Ovary (tissue), 9 donors: ENCODE results near the gene CRTAP. TPM values are rescaled to one million over a fixed set of nuclear protein-coding genes. Genes with fewer than 3 reads are reported as not detected.

Source experiments
- DNase-seq, 5 donors: peaks; one replicate each; pipeline ENCODE4 v3.0.0-alpha.2; 2019 to 2020
- H3K27ac ChIP-seq, 2 donors: fragments of 200-600 bp; one replicate each; pipeline versions ENCODE4 v1.5.1 to v1.8.0; 2019 to 2022
- H3K27me3 ChIP-seq: fragments of 200-600 bp; one replicate; pipeline ENCODE4 v1.8.0; 2022
- H3K36me3 ChIP-seq: fragments of 200-600 bp; sonication (generic); one replicate; pipeline ENCODE4 v1.5.1; 2019
- H3K4me1 ChIP-seq: one replicate; pipeline ENCODE4 v1.8.1; 2013; ENCODE audit warnings: mild to moderate bottlenecking, moderate library complexity; ENCODE audit not compliant: insufficient read depth
- H3K4me3 ChIP-seq: fragments of 200-600 bp; sonication (generic); one replicate; pipeline ENCODE4 v1.5.1; 2017
- H3K9me3 ChIP-seq, 2 donors: fragments of 200-600 bp in 1 of 2; sonication (generic) in 1 of 2; one replicate each; pipeline versions ENCODE4 v1.5.1 to v1.8.1; 2013 to 2019; ENCODE audit warnings: mild to moderate bottlenecking in 1 of 2, moderate library complexity in 1 of 2
- EP300 ChIP-seq: sonication (generic); formaldehyde crosslinking; IDR thresholded peaks from one replicate; pipeline ENCODE4 v1.6.1; 2017; ENCODE audit warnings: antibody characterized with exemption
- POLR2A ChIP-seq: fragments of 450-650 bp; IDR thresholded peaks from one replicate; pipeline ENCODE4 v1.6.1; 2017; ENCODE audit warnings: antibody characterized with exemption, mild to moderate bottlenecking, moderate library complexity
- WGBS, 3 donors: extraction: QIAGEN DNeasy Blood & Tissue Kit in 1 of 3; methylation state at CpG; one replicate each; pipeline versions ENCODE4 v1.1.5 to v1.1.7; 2013 to 2017; 5-methylcytosine and 5-hydroxymethylcytosine counted together
- intact Hi-C, 4 donors: fragments of 100-400 bp; cut with DNase I; formaldehyde crosslinking; loops; one replicate each; pipeline versions ENCODE4 v1.11.0 to v1.15.1; 2022 to 2023
- polyA plus RNA-seq, 2 donors: library from polyadenylated mRNA; stranded (reverse); fragments of 200-250 nt in 1 of 2; fragments of 350-450 nt in 1 of 2; fragmentation: Illumina TruSeq in 1 of 2; extraction: RNeasy Lipid Tissue Mini Kit (QIAGEN cat#74804) in 1 of 2; gene quantifications; one replicate each; pipeline ENCODE4 v1.2.3, GENCODE V29; 2013 to 2014
- total RNA-seq, 7 donors: library from RNA; depleted of rRNA in 2 of 7; stranded (reverse); fragments of >200 nt in 2 of 7; fragmentation: NEBNext Ultra II Directional in 3 of 7; extraction: Animal tissue kit (Norgen Biotek cat#: 25700) in 3 of 7; gene quantifications; one replicate each; pipeline versions ENCODE4 v1.1.0 to v1.2.4, GENCODE V29; 2016 to 2023
- TF ChIP-seq, protein P1 (sequence below), 3 donors: fragments of 450-650 bp in 2 of 3; fragments of 200-600 bp in 1 of 3; IDR thresholded peaks; one replicate each; pipeline versions ENCODE4 v1.5.1 to v1.8.0; 2016 to 2022; ENCODE audit warnings: antibody characterized with exemption in 3 of 3, mild to moderate bottlenecking in 1 of 3
- donor health status: DM: no; HTN: no; CAD: no; lungs with moderate emphysema.
- donor health status: DM: no; HTN: no; CAD: no.
- donor health status: Bipolar disorder and iron deficiency.
- donor health status: DM: yes; HTN: yes; CAD: no.
- donor health status: DM: no; HTN: no; CAD: no.
- donor health status: DM: yes; HTN: yes; CAD: no.

Gene CRTAP
- total and polyA plus RNA-seq, 9 donors: 130 to 788 (median 251) TPM

DNA sequence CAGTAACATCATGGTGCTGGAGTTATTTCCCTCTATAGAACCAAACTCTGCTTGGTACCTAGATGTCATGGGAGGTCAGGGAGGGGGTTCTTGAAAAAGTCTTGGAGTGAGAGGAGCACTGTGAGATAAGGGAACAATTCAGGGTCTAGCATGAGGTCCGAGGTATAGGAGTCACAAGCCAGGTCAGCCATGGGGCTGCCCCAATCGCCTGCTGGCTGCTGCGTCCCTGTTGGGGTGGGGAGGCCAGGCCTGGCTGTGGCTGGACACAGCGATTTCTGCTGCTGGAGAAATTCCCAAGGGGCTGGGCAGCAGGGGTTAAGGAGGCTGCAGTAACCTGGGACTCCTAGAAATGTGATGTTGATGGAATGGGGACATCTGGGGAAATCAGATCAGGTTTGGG is 59.9 kb downstream of the CRTAP start:
- peaks cover 2% of the 10 kb centered on the region for H3K4me1 ChIP-seq
- H3K27ac ChIP-seq: no peak overlapping the region
- intact Hi-C loops: no loop called here

DNA sequence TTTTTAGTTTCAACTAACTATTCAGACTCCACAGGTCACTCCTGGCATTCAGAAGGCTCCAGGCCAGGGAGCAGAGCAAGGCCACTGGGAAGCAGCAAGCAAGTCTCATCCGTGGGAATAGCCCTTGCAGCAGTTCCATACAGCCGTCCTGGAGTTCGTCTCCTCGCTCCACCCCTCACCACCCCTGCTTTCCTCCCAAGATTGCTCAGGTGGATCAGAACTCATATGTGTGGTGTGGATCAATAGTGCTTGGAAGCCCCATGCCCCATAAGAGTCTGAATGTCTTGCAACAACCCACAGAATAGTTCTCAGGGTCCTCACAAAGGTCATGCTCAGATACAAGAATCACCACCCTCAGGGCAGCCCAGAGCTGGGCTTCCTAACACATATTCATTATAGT is 60.3 kb downstream of the CRTAP start:
- TF ChIP-seq EP300: no peak
- TF ChIP-seq, protein P1, sequence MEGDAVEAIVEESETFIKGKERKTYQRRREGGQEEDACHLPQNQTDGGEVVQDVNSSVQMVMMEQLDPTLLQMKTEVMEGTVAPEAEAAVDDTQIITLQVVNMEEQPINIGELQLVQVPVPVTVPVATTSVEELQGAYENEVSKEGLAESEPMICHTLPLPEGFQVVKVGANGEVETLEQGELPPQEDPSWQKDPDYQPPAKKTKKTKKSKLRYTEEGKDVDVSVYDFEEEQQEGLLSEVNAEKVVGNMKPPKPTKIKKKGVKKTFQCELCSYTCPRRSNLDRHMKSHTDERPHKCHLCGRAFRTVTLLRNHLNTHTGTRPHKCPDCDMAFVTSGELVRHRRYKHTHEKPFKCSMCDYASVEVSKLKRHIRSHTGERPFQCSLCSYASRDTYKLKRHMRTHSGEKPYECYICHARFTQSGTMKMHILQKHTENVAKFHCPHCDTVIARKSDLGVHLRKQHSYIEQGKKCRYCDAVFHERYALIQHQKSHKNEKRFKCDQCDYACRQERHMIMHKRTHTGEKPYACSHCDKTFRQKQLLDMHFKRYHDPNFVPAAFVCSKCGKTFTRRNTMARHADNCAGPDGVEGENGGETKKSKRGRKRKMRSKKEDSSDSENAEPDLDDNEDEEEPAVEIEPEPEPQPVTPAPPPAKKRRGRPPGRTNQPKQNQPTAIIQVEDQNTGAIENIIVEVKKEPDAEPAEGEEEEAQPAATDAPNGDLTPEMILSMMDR (IDR thresholded peaks at IDR 0.05): no peak
- H3K27me3 ChIP-seq: no peaks in the 10 kb centered on the region
- 75 to 83% (median 80%) methylated on average over 4 of the region's 4 CpGs for WGBS, 3 donors
- no peaks in the 10 kb centered on the region for H3K36me3 ChIP-seq
- H3K4me3 ChIP-seq: no peak overlapping the region
- intact Hi-C loops: no loop called here
- no peak for DNase-seq
- H3K27ac ChIP-seq: no peak overlapping the region
- no peaks in the 10 kb centered on the region for H3K9me3 ChIP-seq
- H3K4me1 ChIP-seq: peaks cover 2% of the 10 kb centered on the region

More for the DNA sequence above, 59.9 kb downstream of the CRTAP start:
- TF ChIP-seq EP300 (no peak), POLR2A (no peak)
- TF ChIP-seq, protein P1 (IDR thresholded peaks at IDR 0.05): no peak
- Histone ChIP-seq H3K9me3 (no peaks in the 10 kb centered on the region), H3K27me3 (no peaks in the 10 kb centered on the region), H3K4me3 (no peak overlapping the region), H3K36me3 (no peaks in the 10 kb centered on the region)
- DNase-seq: no peak
- 69 to 80% (median 69%) methylated on average over 4 of the region's 4 CpGs for WGBS, 3 donors

DNA sequence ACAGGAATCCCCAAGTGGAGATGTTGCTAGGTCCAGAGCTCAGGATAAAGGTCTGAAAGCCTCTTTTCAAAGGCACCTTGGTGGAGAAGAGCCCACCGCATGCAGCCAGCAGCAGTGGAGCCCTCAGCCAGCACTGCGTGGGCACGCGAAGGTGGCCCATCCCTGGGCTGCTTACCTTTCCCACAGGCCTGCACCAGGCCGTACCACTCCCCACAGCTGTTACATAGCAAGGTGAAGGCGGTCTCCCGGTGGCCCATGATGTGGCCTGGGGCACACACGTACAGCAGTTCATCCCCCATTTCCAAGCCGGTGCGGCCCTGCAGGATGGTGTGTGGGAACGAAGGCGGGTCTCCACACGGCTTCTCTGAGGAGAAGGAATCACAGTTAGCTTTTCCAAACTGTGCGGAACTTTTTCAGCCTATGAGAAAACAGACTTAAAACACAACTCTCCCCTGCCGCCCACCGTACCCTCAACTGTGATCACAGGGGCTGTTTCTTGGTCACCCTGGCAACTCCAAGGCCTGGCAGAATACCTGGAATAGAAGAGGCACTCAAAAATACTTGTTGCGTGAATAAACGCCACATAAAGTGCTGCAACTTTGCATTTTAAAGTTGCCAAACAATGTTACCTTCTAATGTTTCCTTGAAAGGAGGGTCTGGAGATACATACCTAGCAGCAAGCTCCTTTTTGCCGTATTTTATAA is 61.0 kb downstream of the CRTAP start:
- intact Hi-C loops: no loop called here
- Histone ChIP-seq H3K9me3 (no peaks in the 10 kb centered on the region), H3K27me3 (no peaks in the 10 kb centered on the region), H3K36me3 (no peaks in the 10 kb centered on the region), H3K4me1 (no peaks in the 10 kb centered on the region), H3K4me3 (no peak overlapping the region), H3K27ac (no peak overlapping the region)
- DNase-seq: no peak
- TF ChIP-seq EP300 (no peak), POLR2A (no peak)
- TF ChIP-seq, protein P1 (IDR thresholded peaks at IDR 0.05): no peak
- WGBS, 3 donors: 94 to 96% (median 95%) methylated on average over 19 of the region's 19 CpGs

DNA sequence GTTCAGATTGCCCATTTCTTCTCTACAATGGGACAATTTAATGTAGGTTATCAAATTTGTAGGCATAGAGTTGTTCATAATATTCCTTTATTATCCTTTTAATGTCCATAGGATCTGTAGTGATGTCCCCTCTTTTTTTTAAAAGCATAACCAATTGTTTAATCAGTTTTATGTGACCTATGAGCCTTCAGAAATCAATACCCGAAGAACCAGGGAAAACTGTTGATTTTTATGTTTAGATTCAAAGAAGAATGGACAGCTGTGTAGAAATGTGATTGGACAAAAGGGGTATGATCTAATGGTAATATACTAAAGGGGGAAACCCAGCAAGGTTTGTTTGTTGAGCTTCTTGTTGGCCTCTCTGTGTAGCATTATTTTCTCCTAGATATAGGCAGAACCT is 65.3 kb downstream of the CRTAP start:
- Histone ChIP-seq H3K27ac (no peak overlapping the region), H3K36me3 (no peaks in the 10 kb centered on the region), H3K9me3 (no peaks in the 10 kb centered on the region), H3K4me3 (no peak overlapping the region), H3K27me3 (no peaks in the 10 kb centered on the region), H3K4me1 (no peaks in the 10 kb centered on the region)
- DNase-seq: no peak
- TF ChIP-seq, protein P1 (IDR thresholded peaks at IDR 0.05): no peak
- no peak for TF ChIP-seq POLR2A
- no peak for TF ChIP-seq EP300
- WGBS, 3 donors: 79 to 90% (median 83%) methylated on average over 1 of the region's 1 CpG
- intact Hi-C loops: no loop called here
